ENCODE measurements around the gene ATG12. TPM values are rescaled to one million over a fixed set of nuclear protein-coding genes. Genes with fewer than 3 reads are reported as not detected.

Gene ATG12
- total and polyA plus RNA-seq, 2 of the 13 experiments (the other 11 are each of a cell fraction or from before 2014, with no cell fraction given): 46.4 to 58.1 TPM

DNA sequence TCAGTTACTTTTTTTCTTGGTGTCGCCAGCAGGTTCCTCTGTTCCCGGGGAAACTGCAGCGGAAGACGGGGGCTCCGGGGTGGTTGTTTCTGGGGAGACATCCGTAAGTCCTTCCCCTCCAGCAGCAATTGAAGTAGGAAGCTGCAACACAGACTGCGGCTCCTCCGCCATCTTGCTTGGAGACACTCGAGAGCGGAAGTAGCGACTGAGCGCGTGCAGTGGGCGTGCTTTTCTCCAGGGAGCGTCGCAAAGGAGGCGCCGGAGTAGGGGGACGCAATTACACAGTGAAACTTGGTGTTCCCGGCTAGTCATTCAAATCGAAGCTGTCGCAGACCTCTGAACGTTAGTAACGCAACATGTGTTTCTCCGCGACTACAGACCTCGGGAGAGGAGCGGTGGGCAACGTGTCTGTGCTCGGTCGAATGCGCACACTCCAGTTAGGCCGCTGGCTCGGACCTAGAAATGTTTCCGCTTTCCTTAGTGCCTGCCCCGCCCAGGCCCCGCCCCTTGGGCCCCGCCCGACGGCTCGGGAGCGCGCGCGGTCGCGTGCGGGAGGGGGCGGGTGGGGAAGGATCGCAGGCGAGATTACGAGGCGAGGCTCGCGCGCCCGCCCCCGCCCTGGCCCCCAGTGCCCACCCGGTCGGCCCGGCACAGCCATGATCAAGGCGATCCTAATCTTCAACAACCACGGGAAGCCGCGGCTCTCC, at the start of gene ATG12, which contains the start of gene AP3S1 (continued):
- TF ChIP-seq ZNF577 (CRISPR knock-in tag; IDR thresholded peaks at IDR 0.05; ENCODE audit: borderline replicate concordance, low read depth): no peak
- TF ChIP-seq ARNT (IDR thresholded peaks at IDR 0.05): no peak
- TF ChIP-seq, protein P1, sequence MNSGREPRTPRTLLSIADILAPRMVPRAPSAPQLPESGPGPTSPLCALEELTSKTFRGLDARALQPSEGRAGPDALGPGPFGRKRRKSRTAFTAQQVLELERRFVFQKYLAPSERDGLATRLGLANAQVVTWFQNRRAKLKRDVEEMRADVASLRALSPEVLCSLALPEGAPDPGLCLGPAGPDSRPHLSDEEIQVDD (CRISPR knock-in tag; IDR thresholded peaks at IDR 0.05; ENCODE audit: borderline replicate concordance): 0 out of 2 replicates have a peak, but pooled peaks have one; percentile 49
- peak; percentile 48 for TF ChIP-seq MED8 (CRISPR knock-in tag; IDR thresholded peaks at IDR 0.05; ENCODE audit: insufficient replicate concordance)
- TF ChIP-seq, protein P2, sequence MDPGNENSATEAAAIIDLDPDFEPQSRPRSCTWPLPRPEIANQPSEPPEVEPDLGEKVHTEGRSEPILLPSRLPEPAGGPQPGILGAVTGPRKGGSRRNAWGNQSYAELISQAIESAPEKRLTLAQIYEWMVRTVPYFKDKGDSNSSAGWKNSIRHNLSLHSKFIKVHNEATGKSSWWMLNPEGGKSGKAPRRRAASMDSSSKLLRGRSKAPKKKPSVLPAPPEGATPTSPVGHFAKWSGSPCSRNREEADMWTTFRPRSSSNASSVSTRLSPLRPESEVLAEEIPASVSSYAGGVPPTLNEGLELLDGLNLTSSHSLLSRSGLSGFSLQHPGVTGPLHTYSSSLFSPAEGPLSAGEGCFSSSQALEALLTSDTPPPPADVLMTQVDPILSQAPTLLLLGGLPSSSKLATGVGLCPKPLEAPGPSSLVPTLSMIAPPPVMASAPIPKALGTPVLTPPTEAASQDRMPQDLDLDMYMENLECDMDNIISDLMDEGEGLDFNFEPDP (CRISPR knock-in tag; conservative IDR thresholded peaks at IDR 0.05): peak; percentile 93; the same call in 1 of the 2 replicates
- TF ChIP-seq KAT8 (CRISPR knock-in tag; IDR thresholded peaks at IDR 0.05): peak; percentile 97
- TF ChIP-seq, protein P3, sequence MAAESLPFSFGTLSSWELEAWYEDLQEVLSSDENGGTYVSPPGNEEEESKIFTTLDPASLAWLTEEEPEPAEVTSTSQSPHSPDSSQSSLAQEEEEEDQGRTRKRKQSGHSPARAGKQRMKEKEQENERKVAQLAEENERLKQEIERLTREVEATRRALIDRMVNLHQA (CRISPR knock-in tag; IDR thresholded peaks at IDR 0.05): 0 out of 2 replicates have a peak, but pooled peaks have one; percentile 38
- peak; percentile 90 for TF ChIP-seq MEF2D (CRISPR knock-in tag; IDR thresholded peaks at IDR 0.05)
- peak; percentile 88; the same call in 1 of the 2 replicates for TF ChIP-seq ZC3H13 (CRISPR knock-in tag; IDR thresholded peaks at IDR 0.05)
- no peak for TF ChIP-seq RBM22 (optimal IDR thresholded peaks at IDR 0.05; ENCODE audit: low read length)
- TF ChIP-seq, protein P4, sequence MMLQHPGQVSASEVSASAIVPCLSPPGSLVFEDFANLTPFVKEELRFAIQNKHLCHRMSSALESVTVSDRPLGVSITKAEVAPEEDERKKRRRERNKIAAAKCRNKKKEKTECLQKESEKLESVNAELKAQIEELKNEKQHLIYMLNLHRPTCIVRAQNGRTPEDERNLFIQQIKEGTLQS (CRISPR knock-in tag; IDR thresholded peaks at IDR 0.05): no peak
- no peak for TF ChIP-seq ZNF44 (CRISPR knock-in tag; IDR thresholded peaks at IDR 0.05)
- TF ChIP-seq FOXC1 (CRISPR knock-in tag; IDR thresholded peaks at IDR 0.05; ENCODE audit: borderline replicate concordance): peak; percentile 91
- TF ChIP-seq, protein P5, sequence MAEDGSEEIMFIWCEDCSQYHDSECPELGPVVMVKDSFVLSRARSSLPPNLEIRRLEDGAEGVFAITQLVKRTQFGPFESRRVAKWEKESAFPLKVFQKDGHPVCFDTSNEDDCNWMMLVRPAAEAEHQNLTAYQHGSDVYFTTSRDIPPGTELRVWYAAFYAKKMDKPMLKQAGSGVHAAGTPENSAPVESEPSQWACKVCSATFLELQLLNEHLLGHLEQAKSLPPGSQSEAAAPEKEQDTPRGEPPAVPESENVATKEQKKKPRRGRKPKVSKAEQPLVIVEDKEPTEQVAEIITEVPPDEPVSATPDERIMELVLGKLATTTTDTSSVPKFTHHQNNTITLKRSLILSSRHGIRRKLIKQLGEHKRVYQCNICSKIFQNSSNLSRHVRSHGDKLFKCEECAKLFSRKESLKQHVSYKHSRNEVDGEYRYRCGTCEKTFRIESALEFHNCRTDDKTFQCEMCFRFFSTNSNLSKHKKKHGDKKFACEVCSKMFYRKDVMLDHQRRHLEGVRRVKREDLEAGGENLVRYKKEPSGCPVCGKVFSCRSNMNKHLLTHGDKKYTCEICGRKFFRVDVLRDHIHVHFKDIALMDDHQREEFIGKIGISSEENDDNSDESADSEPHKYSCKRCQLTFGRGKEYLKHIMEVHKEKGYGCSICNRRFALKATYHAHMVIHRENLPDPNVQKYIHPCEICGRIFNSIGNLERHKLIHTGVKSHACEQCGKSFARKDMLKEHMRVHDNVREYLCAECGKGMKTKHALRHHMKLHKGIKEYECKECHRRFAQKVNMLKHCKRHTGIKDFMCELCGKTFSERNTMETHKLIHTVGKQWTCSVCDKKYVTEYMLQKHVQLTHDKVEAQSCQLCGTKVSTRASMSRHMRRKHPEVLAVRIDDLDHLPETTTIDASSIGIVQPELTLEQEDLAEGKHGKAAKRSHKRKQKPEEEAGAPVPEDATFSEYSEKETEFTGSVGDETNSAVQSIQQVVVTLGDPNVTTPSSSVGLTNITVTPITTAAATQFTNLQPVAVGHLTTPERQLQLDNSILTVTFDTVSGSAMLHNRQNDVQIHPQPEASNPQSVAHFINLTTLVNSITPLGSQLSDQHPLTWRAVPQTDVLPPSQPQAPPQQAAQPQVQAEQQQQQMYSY (CRISPR knock-in tag; IDR thresholded peaks at IDR 0.05): no peak
- no peak for TF ChIP-seq TCF7 (IDR thresholded peaks at IDR 0.05; ENCODE audit: low read depth)
- peak; percentile 70 for TF ChIP-seq ZNF776 (CRISPR knock-in tag; IDR thresholded peaks at IDR 0.05)
- TF ChIP-seq HIVEP1 (CRISPR knock-in tag; IDR thresholded peaks at IDR 0.05): no peak; the same call in 1 of the 2 replicates
- TF ChIP-seq, protein P6, sequence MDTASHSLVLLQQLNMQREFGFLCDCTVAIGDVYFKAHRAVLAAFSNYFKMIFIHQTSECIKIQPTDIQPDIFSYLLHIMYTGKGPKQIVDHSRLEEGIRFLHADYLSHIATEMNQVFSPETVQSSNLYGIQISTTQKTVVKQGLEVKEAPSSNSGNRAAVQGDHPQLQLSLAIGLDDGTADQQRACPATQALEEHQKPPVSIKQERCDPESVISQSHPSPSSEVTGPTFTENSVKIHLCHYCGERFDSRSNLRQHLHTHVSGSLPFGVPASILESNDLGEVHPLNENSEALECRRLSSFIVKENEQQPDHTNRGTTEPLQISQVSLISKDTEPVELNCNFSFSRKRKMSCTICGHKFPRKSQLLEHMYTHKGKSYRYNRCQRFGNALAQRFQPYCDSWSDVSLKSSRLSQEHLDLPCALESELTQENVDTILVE (CRISPR knock-in tag; IDR thresholded peaks at IDR 0.05): peak; percentile 79; the same call in 1 of the 2 replicates
- TF ChIP-seq ZFP62 (CRISPR knock-in tag; IDR thresholded peaks at IDR 0.05): no peak
- peak; percentile 16 for TF ChIP-seq SATB2 (CRISPR knock-in tag; IDR thresholded peaks at IDR 0.05)
- no peak for TF ChIP-seq SP1 (IDR thresholded peaks at IDR 0.05)
- TF ChIP-seq SP1 (CRISPR knock-in tag; IDR thresholded peaks at IDR 0.05): peak; percentile 93

Data from HepG2 (cell line).